Activated naive CD4-positive, alpha-beta T cell treated with anti-CD3 and anti-CD28 coated beads, Interleukin-2, amount 10 ng/mL, durations not matched to agents 5 hours and 36 hours (primary cell): ENCODE data around the gene FCGR2B. TPM values are rescaled to one million over a fixed set of nuclear protein-coding genes. Genes with fewer than 3 reads are reported as not detected.

Experiments
- total RNA-seq, 2 experiments: library from RNA; stranded (reverse); gene quantifications; one replicate each; pipeline ENCODE4 v1.2.3, GENCODE V29; 2021

The FCGR2B gene
- not detected for total RNA-seq

GRCh38 chr1:161662684-161663339, at the start of gene FCGR2B:
Gene FCGR2B (plus strand): TSS chr1:161663143. CDS start chr1:161663242, 99 bp downstream.

DNA sequence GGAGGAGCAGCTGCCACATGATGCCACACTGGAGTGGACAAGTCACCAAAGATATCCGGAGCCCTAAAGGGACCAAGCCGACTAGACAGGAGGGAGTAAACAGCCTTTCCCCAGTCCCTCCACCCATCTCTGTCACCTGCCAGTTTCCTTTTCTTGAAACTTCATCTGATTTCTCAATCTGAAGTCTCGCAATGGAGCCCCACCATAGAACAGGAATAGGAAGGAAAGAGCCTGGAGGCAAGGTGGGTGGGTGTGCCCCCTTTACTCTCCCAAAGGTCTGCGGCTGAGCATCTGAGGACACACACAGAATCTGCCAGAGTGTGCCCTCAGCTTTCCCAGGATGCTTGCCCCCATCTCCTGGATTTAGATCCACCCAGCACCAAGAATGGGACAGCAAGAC, 31.9 kb upstream of the FCGR2B start, which contains the start of gene FCGR3B:
FCGR3B (minus strand) TSS at position 101 of the 400 bp plus-strand sequence; CDS start at position 19, 82 bp downstream.

GRCh38 chr1:161706482-161707347, 43.8 kb downstream of the FCGR2B start, which contains the start of gene FCRLA:
Gene FCRLA (plus strand): TSS chr1:161707229. CDS start chr1:161707265, 36 bp downstream.

DNA sequence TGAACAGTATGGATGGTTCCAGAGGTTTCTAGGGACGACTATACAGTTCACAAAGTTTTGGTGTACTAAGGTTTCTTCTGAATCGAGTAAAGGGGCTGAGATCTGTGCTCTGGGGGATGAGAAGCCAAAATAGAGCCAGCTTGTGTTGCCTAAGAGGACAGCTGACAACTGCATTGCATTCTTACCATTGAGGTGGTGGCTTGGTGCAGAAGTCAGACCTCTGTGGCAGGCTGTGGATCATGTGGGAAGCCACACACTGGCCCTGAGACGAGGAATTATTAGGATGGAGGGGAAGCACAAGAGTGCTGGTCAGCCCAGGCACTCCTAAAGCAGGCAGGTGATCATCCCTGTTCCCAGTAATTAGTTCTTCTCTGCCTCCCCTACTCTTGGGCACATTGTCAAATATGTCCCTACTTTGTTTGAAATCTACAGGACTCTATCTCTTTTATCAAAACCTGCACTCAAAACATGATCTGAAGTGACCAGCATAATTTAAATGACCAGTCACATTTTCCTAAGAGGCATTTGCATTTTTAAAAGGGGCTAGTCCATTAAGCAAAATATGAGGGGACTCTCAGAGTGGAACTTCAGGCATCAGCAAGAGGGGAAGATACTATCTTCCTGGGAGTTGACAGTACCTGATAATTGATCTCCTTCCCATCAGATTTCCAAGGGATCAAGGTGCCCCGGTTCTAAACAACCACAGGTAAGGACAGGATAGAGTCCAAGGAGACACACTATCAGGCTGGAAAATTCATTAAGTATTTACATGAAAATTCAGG, 58.2 kb downstream of the FCGR2B start, which contains the start of gene FCRLB:
FCRLB (plus strand) TSS at position 589 of the 782 bp plus-strand sequence. CDS start 1,129 bp downstream, outside the sequence.

Other genes starting within 250 kb of the FCGR2B start
- not detected for gene FCGR2A, start 157.7 kb upstream of the FCGR2B start, total RNA-seq
- gene HSPA6, start 138.6 kb upstream of the FCGR2B start, total RNA-seq, result under 1 TPM; 0.10 to 0.12 TPM
- gene FCGR3A, start 113.3 kb upstream of the FCGR2B start, total RNA-seq, result 1 to 10 TPM in 1 of 2 experiments, under 1 TPM in 1; 0.55 to 1.1 TPM
- gene FCGR3B, start 32.0 kb upstream of the FCGR2B start, total RNA-seq, result not detected
- gene FCRLA, start 44.1 kb downstream of the FCGR2B start, total RNA-seq, result not detected
- under 1 TPM; 0.39 to 0.53 TPM for gene FCRLB, start 58.4 kb downstream of the FCGR2B start, total RNA-seq
- gene DUSP12, start 86.6 kb downstream of the FCGR2B start, total RNA-seq, result 10 to 100 TPM; 19.8 to 21.8 TPM
- 10 to 100 TPM; 18.8 to 19.3 TPM for gene ATF6, start 103.2 kb downstream of the FCGR2B start, total RNA-seq